Measurements from ENCODE around the gene FBXO9.

Gene FBXO9

GRCh38 chr6:53134601-53135235, 69.5 kb downstream of the FBXO9 start:
- TF ChIP-seq CTCF (IDR thresholded peaks at IDR 0.05; ENCODE audit: insufficient read depth, low read length, missing control alignments), result no peak
- no peak overlapping the region for H3K4me3 ChIP-seq (ENCODE audit: low read depth, low read length)
- ChIA-PET POLR2A (interaction anchor here (0.7 kb wide), 1 partner anchor 172 kb away, joined by 3 read pairs; no protein-coding TSS in a partner anchor), CTCF (interaction anchor here (1.0 kb wide), 1 partner anchor 594 kb away, joined by 3 read pairs; no protein-coding TSS in a partner anchor)
- no peak for DNase-seq (ENCODE audit: low read depth, low spot score)

GRCh38 chr6:53136000-53136609, 70.9 kb downstream of the FBXO9 start:
- no peak overlapping the region for H3K4me3 ChIP-seq (ENCODE audit: low read depth, low read length)
- TF ChIP-seq CTCF (IDR thresholded peaks at IDR 0.05; ENCODE audit: insufficient read depth, low read length, missing control alignments), result no peak
- ChIA-PET POLR2A (no interaction called here), CTCF (no interaction called here)
- no peak for DNase-seq (ENCODE audit: low read depth, low spot score)

GRCh38 chr6:53139841-53140413, 74.7 kb downstream of the FBXO9 start:
- ChIA-PET POLR2A (no interaction called here), CTCF (no interaction called here)
- H3K4me3 ChIP-seq (ENCODE audit: low read depth, low read length), result no peak overlapping the region
- DNase-seq (ENCODE audit: low read depth, low spot score), result no peak
- TF ChIP-seq CTCF (IDR thresholded peaks at IDR 0.05; ENCODE audit: insufficient read depth, low read length, missing control alignments), result no peak

GRCh38 chr6:53142810-53143209, 77.6 kb downstream of the FBXO9 start:
- ChIA-PET POLR2A (no interaction called here), CTCF (no interaction called here)
- no peak for DNase-seq (ENCODE audit: low read depth, low spot score)
- H3K4me3 ChIP-seq (ENCODE audit: low read depth, low read length), result no peak overlapping the region
- TF ChIP-seq CTCF (IDR thresholded peaks at IDR 0.05; ENCODE audit: insufficient read depth, low read length, missing control alignments), result no peak

- DNase-seq (ENCODE audit: low read depth, low spot score), result no peak
- no peak for TF ChIP-seq CTCF (IDR thresholded peaks at IDR 0.05; ENCODE audit: insufficient read depth, low read length, missing control alignments)
- CTCF ChIA-PET, result no interaction called here
- POLR2A ChIA-PET, result no interaction called here
- no peak overlapping the region for H3K4me3 ChIP-seq (ENCODE audit: low read depth, low read length)
Measured at GRCh38 chr6:53143710-53144109, 78.5 kb downstream of the FBXO9 start.

GRCh38 chr6:53144802-53145201, 79.6 kb downstream of the FBXO9 start:
- ChIA-PET CTCF (interaction anchor here (1.5 kb wide), 1 partner anchor 26 kb away, joined by 3 read pairs; no protein-coding TSS in a partner anchor), POLR2A (no interaction called here)
- no peak for TF ChIP-seq CTCF (IDR thresholded peaks at IDR 0.05; ENCODE audit: insufficient read depth, low read length, missing control alignments)
- DNase-seq (ENCODE audit: low read depth, low spot score), result no peak
- no peak overlapping the region for H3K4me3 ChIP-seq (ENCODE audit: low read depth, low read length)
